GM12878 (cell line): ENCODE measurements around the gene POU2F1. TPM values are rescaled to one million over a fixed set of nuclear protein-coding genes. Genes with fewer than 3 reads are reported as not detected.

ENCODE experiments used
- ATAC-seq: fragments of 200-7000 bp; cut with Tn5 transposase; 3 replicates; pipeline ENCODE4 v1.9.1; 2020; ENCODE audit warnings: mild to moderate bottlenecking, moderate library complexity
- BruUV-seq: library from RNA; stranded (reverse); fragments of 400-500 nt; replicated peaks from 2 replicates; lab custom pipeline; 2021; lab: Mats Ljungman, UMichigan
- CTCF ChIA-PET: fragments of 300-600 bp; sonication (Branson Sonifier 250); formaldehyde crosslinking; extraction: SDS; loops from one replicate; lab custom pipeline; 2021; ENCODE audit warnings: inconsistent platforms; lab: Yijun Ruan, JAX
- POLR2A ChIA-PET: fragments of 350-600 bp; formaldehyde crosslinking; extraction: SDS; loops from one replicate; lab custom pipeline; 2021; ENCODE audit warnings: inconsistent platforms; lab: Charles Lee
- RAD21 ChIA-PET: fragments of 300-600 bp; sonication (Branson Sonifier 250); formaldehyde crosslinking; loops from one replicate; lab custom pipeline; 2023; ENCODE audit warnings: antibody characterized with exemption; ENCODE audit not compliant: unreplicated experiment; lab: Charles Lee
- SMC1A ChIA-PET: fragments of 300-600 bp; sonication (Branson Sonifier 250); formaldehyde crosslinking; loops from one replicate; lab custom pipeline; 2023; ENCODE audit not compliant: unreplicated experiment, uncharacterized antibody; lab: Charles Lee
- DNase-seq: peaks from one replicate; pipeline ENCODE4 v3.0.0-alpha.2; 2011; ENCODE audit warnings: low read depth, low spot score
- FAIRE-seq: peaks from 3 replicates; lab custom pipeline; 2011; peaks lifted over from hg19 to GRCh38; lab: Jason Lieb, UNC
- H2AFZ ChIP-seq: 2 replicates; pipeline ENCODE4 v1.6.0; 2011; ENCODE audit warnings: low read depth, low read length, control low read depth; ENCODE audit not compliant: control insufficient read depth
- H3K27ac ChIP-seq: 2 replicates; pipeline ENCODE4 v1.5.1; 2011; ENCODE audit warnings: control low read depth; ENCODE audit not compliant: control insufficient read depth, insufficient read depth
- H3K27me3 ChIP-seq, 2 experiments: replicated peaks in 1 of 2; 2 replicates each; pipeline versions ENCODE4 v1.6.0 to v1.6.1; 2011; ENCODE audit warnings: low read length in 1 of 2; ENCODE audit not compliant: control insufficient read depth in 2 of 2, insufficient read depth in 2 of 2
- H3K36me3 ChIP-seq, 2 experiments: 2 replicates each; pipeline ENCODE4 v1.5.1; 2011; ENCODE audit warnings: low read length in 1 of 2; ENCODE audit not compliant: control insufficient read depth in 2 of 2, insufficient read depth in 2 of 2
- H3K4me1 ChIP-seq: 2 replicates; pipeline ENCODE4 v1.6.1; 2011; ENCODE audit warnings: mild to moderate bottlenecking, low read length, moderate library complexity, mixed read lengths; ENCODE audit not compliant: control insufficient read depth, insufficient read depth
- H3K4me2 ChIP-seq: 2 replicates; pipeline ENCODE4 v1.6.0; 2011; ENCODE audit warnings: control low read depth; ENCODE audit not compliant: control insufficient read depth, insufficient read depth
- H3K4me3 ChIP-seq: fragments of 200-600 bp; sonication (generic); 2 replicates; pipeline ENCODE4 v1.5.1; 2016
- H3K79me2 ChIP-seq: 2 replicates; pipeline ENCODE4 v1.6.0; 2011; ENCODE audit warnings: low read length; ENCODE audit not compliant: control insufficient read depth, insufficient read depth
- H3K9ac ChIP-seq: 2 replicates; pipeline ENCODE4 v1.8.0; 2011; ENCODE audit warnings: low read length, control low read depth, mixed read lengths; ENCODE audit not compliant: control insufficient read depth, insufficient read depth
- H3K9me3 ChIP-seq: replicated peaks from 3 replicates; pipeline ENCODE4 v1.5.1; 2011; ENCODE audit warnings: mild to moderate bottlenecking, low read length; ENCODE audit not compliant: control insufficient read depth, insufficient read depth
- H4K20me1 ChIP-seq: 2 replicates; pipeline ENCODE4 v1.6.0; 2011; ENCODE audit not compliant: control insufficient read depth, insufficient read depth
- BACH1 ChIP-seq: fragments of 450-650 bp; IDR thresholded peaks from 2 replicates; pipeline ENCODE4 v1.6.1; 2017; ENCODE audit warnings: mild to moderate bottlenecking, borderline replicate concordance
- E2F8 ChIP-seq: fragments of 450-650 bp; IDR thresholded peaks from 2 replicates; pipeline ENCODE4 v1.6.1; 2018; ENCODE audit warnings: mild to moderate bottlenecking, low read depth, moderate library complexity; ENCODE audit not compliant: partially characterized antibody
- ESRRA ChIP-seq: IDR thresholded peaks from 2 replicates; pipeline ENCODE4 v1.6.1; 2012; ENCODE audit warnings: mild to moderate bottlenecking, low read length, improper control_type of control experiment
- IKZF2 ChIP-seq, 2 experiments: fragments of 450-650 bp; IDR thresholded peaks; 2 replicates each; pipeline ENCODE4 v1.6.1; 2017; ENCODE audit warnings: mild to moderate bottlenecking in 2 of 2, moderate library complexity in 2 of 2
- IRF3 ChIP-seq: fragments of 450-650 bp; IDR thresholded peaks from 2 replicates; pipeline ENCODE4 v1.6.1; 2014; ENCODE audit warnings: mild to moderate bottlenecking
- LARP7 ChIP-seq: fragments of 450-650 bp; IDR thresholded peaks from 2 replicates; pipeline ENCODE4 v1.6.1; 2017; ENCODE audit warnings: mild to moderate bottlenecking
- MTA2 ChIP-seq: fragments of 450-650 bp; IDR thresholded peaks from 2 replicates; pipeline ENCODE4 v1.6.1; 2016; ENCODE audit warnings: low read depth, mild to moderate bottlenecking, moderate library complexity
- MTA3 ChIP-seq: IDR thresholded peaks from 2 replicates; pipeline ENCODE4 v1.6.1; 2012; ENCODE audit warnings: low read length, inconsistent platforms, borderline replicate concordance
- PML ChIP-seq: IDR thresholded peaks from 2 replicates; pipeline ENCODE4 v1.6.1; 2012; ENCODE audit warnings: low read length, inconsistent platforms
- POLR2AphosphoS5 ChIP-seq: IDR thresholded peaks from 2 replicates; pipeline ENCODE4 v1.6.1; 2011; ENCODE audit warnings: mild to moderate bottlenecking, low read length, inconsistent platforms
- PRDM15 ChIP-seq: fragments of 450-650 bp; formaldehyde crosslinking; IDR thresholded peaks from 2 replicates; pipeline ENCODE4 v1.4.0; 2020; ENCODE audit warnings: mild to moderate bottlenecking, moderate library complexity
- SUPT20H ChIP-seq: IDR thresholded peaks from 2 replicates; pipeline ENCODE4 v1.6.1; 2011; ENCODE audit warnings: low read depth, mild to moderate bottlenecking, low read length, moderate library complexity, borderline replicate concordance; ENCODE audit not compliant: control insufficient read depth
- ZBED1 ChIP-seq: IDR thresholded peaks from 2 replicates; pipeline ENCODE4 v1.6.1; 2016; ENCODE audit warnings: borderline replicate concordance
- ZBTB33 ChIP-seq: fragments of 450-650 bp; IDR thresholded peaks from 2 replicates; pipeline ENCODE4 v1.6.1; 2017; ENCODE audit warnings: mild to moderate bottlenecking
- WGBS: methylation state at CpG from one replicate; pipeline ENCODE4 v1.1.6; 2016; ENCODE audit warnings: low lambda C conversion rate; ENCODE audit not compliant: insufficient replicate concordance, insufficient coverage; ENCODE audit errors: missing lambda C conversion rate; 5-methylcytosine and 5-hydroxymethylcytosine counted together
- in situ Hi-C: fragments of 300-500 bp; cut with MboI; formaldehyde crosslinking; loops from 9 replicates; pipeline ENCODE4 v1.14.3; 2018; ENCODE audit warnings: mixed read lengths
- intact Hi-C: fragments of 100-400 bp; cut with micrococcal nuclease; formaldehyde crosslinking; loops from one replicate; pipeline ENCODE4 v1.14.2; 2022; ENCODE audit not compliant: unreplicated experiment
- polyA plus RNA-seq, 11 experiments: library from polyadenylated mRNA; depleted of rRNA in 4 of 11; unstranded in 6 of 11; stranded (reverse) in 5 of 11; fragments of >200 nt; fragmentation: Nextera tagmentation in 4 of 11; fragmentation: Illumina TruSeq in 1 of 11; extraction: Ambion mirVana in 4 of 11; extraction: Trizol in 1 of 11; gene quantifications; 1 replicate in 1 of 11; 2 replicates in 10 of 11; pipeline versions ENCODE4 v1.2.1 to v1.2.3, GENCODE V29; 2011 to 2016; ENCODE audit warnings: inconsistent platforms in 2 of 11, missing spikeins in 2 of 11, low read depth in 1 of 11
- total RNA-seq, 4 experiments: library from RNA; depleted of rRNA in 3 of 4; stranded (reverse); fragments of >200 nt in 3 of 4; fragmentation: Illumina TruSeq in 1 of 4; extraction: Trizol in 1 of 4; gene quantifications; 2 replicates each; pipeline versions ENCODE4 v1.2.1 to v1.2.3, GENCODE V29; 2013 to 2021

The POU2F1 gene
- total and polyA plus RNA-seq, 10 of the 15 experiments (the other 5 are each of a cell fraction or from before 2014, with no cell fraction given) = 2.5 to 21.7 (median 12.5) TPM

- POLR2A ChIA-PET = interaction anchor here (0.6 kb wide), 1 partner anchor 129 kb away, joined by 3 read pairs; no protein-coding TSS in a partner anchor
- SMC1A ChIA-PET = interaction anchor here (0.6 to 4.9 kb wide), 12 partner anchors 11 to 987 kb away, joined by 3 to 43 read pairs (median 3); partner anchors contain the start of gene POU2F1
- H4K20me1 ChIP-seq = no peaks in the 10 kb centered on the region
- no peak overlapping the region for H2AFZ ChIP-seq
- no peak overlapping the region for H3K4me2 ChIP-seq
- ATAC-seq (no peak), DNase-seq (no peak), FAIRE-seq (no peak)
- no peaks in the 10 kb centered on the region for H3K9me3 ChIP-seq
- TF ChIP-seq MTA3 (no peak), E2F8 (no peak), ZBTB33 (no peak), ESRRA (no peak), IRF3 (no peak), IKZF2 (IDR thresholded peaks at IDR 0.05) (no peak), BACH1 (no peak), ZBED1 (no peak), MTA2 (no peak), PML (no peak), POLR2AphosphoS5 (no peak), PRDM15 (CRISPR knock-in tag) (no peak), LARP7 (no peak), SUPT20H (no peak)
- CTCF ChIA-PET = interaction anchor here (0.9 to 5.5 kb wide), 13 partner anchors 11 to 383 kb away, joined by 3 to 55 read pairs (median 6); partner anchors contain the start of gene POU2F1
- BruUV-seq = no TSS peak
- H3K4me3 ChIP-seq = no peak overlapping the region
- no peaks in the 10 kb centered on the region for H3K79me2 ChIP-seq
- H3K36me3 ChIP-seq = no peaks in the 10 kb centered on the region
- in situ Hi-C loops = loop anchor here (5.0 to 10.0 kb wide), 3 partner anchors 179 to 529 kb away; no protein-coding TSS in a partner anchor
- intact Hi-C loops = loop anchor here (10.0 kb wide), 2 partner anchors 319 to 529 kb away; no protein-coding TSS in a partner anchor
- WGBS = 66% methylated on average over 5 of the region's 5 CpGs
- no peak overlapping the region for H3K27ac ChIP-seq
- H3K9ac ChIP-seq = no peak overlapping the region
- peaks cover 17% of the 10 kb centered on the region for H3K4me1 ChIP-seq
- RAD21 ChIA-PET = interaction anchor here (0.8 to 2.4 kb wide), 7 partner anchors 91 to 377 kb away, joined by 3 to 11 read pairs (median 4); partner anchors contain the start of genes CREG1 and POU2F1
- peaks cover 0 to 2% of the 10 kb centered on the region in 2 experiments; a peak in 1 of 4 replicates for H3K27me3 ChIP-seq
Observed at GRCh38 chr1:167443757-167444156, 223.1 kb downstream of the POU2F1 start.
